Panc1 (cell line): ENCODE data around the gene PLCG2.

ENCODE experiments used
- CTCF ChIP-seq: fragments of 450-650 bp; IDR thresholded peaks from 2 replicates; pipeline ENCODE4 v1.5.1; 2017; ENCODE audit warnings: mild to moderate bottlenecking
- POLR2AphosphoS5 ChIP-seq: IDR thresholded peaks from 2 replicates; pipeline ENCODE4 v1.6.1; 2012; ENCODE audit warnings: mild to moderate bottlenecking, low read depth, low read length, moderate library complexity
- REST ChIP-seq, 2 experiments: IDR thresholded peaks; 2 replicates each; pipeline ENCODE4 v1.6.1; 2011 to 2012; ENCODE audit warnings: low read depth in 2 of 2, control low read depth in 1 of 2, low read length in 1 of 2, mild to moderate bottlenecking in 1 of 2, moderate library complexity in 1 of 2; ENCODE audit not compliant: insufficient read depth in 1 of 2
- SIN3A ChIP-seq: IDR thresholded peaks from 2 replicates; pipeline ENCODE4 v1.6.1; 2012; ENCODE audit warnings: low read depth, mild to moderate bottlenecking, low read length, moderate library complexity, borderline replicate concordance; ENCODE audit not compliant: insufficient read depth

- TF ChIP-seq CTCF (no peak), REST (IDR thresholded peaks at IDR 0.05; ENCODE audit: insufficient read depth in 1 of 2, low read depth in 2 of 2, low read length in 1 of 2) (no peak), SIN3A (no peak), POLR2AphosphoS5 (no peak)
These were observed 39.6 kb upstream of the PLCG2 start for GRCh38 chr16:81739503-81739902.
